Measurements from ENCODE around the gene WRNIP1. TPM values are rescaled to one million over a fixed set of nuclear protein-coding genes. Genes with fewer than 3 reads are reported as not detected.

Gene WRNIP1
- total and polyA plus RNA-seq, 2 of the 13 experiments (the other 11 are each of a cell fraction or from before 2014, with no cell fraction given), result 77.7 to 90.3 TPM

- in situ Hi-C loops (cut with HindIII; ENCODE audit: extremely low pct_ligation_motif_present, low pct_unique_long_range_greater_than_20kb), result loop anchor here (5.0 kb wide), 1 partner anchor 1153 kb away; no protein-coding TSS in a partner anchor
- Histone ChIP-seq H3K9me3 (ENCODE audit: low read length) (no peaks in the 10 kb centered on the region), H3K4me2 (ENCODE audit: low read depth, low read length) (peak overlapping the region; percentile 32; the same call in 1 of the 2 replicates), H3K9ac (ENCODE audit: insufficient read depth, low read depth, low read length) (no peak overlapping the region), H3K27ac (ENCODE audit: extremely low read length, insufficient read depth, low read length) (no peak overlapping the region), H3K27me3 (ENCODE audit: control insufficient read depth in 1 of 2, insufficient read depth in 2 of 2, low read length in 2 of 2) (peaks cover 2 to 6% of the 10 kb centered on the region in 2 experiments; a peak in 2 of 5 replicates), H3K36me3 (replicated peaks in 1 of 2; ENCODE audit: control insufficient read depth in 1 of 2, insufficient read depth in 2 of 2, low read length in 2 of 2) (no peaks in the 10 kb centered on the region), H2AFZ (ENCODE audit: low read length) (no peak overlapping the region), H3K4me1 (ENCODE audit: insufficient read depth, low read length) (peaks cover 29% of the 10 kb centered on the region), H3K79me2 (ENCODE audit: insufficient read depth, low read length) (no peaks in the 10 kb centered on the region), H3K4me3 (replicated peaks in 1 of 3; ENCODE audit: insufficient read depth in 1 of 3, low read depth in 2 of 3, low read length in 3 of 3) (no peak overlapping the region), H4K20me1 (ENCODE audit: insufficient read depth, low read length) (no peaks in the 10 kb centered on the region)
- 7% methylated on average over 11 of the region's 11 CpGs for WGBS (ENCODE audit: low lambda C conversion rate)
- FAIRE-seq (peak; percentile 83), ATAC-seq (peak; percentile 67), DNase-seq (ENCODE audit: low spot score) (peak; percentile 46)
- CTCF ChIA-PET (ENCODE audit: low intra/inter-chr PET ratio, low total read pairs), result interaction anchor here (0.9 to 2.8 kb wide), 3 partner anchors 12 to 1154 kb away, joined by 3 to 26 read pairs (median 6); no protein-coding TSS in a partner anchor
- POLR2A ChIA-PET, result no interaction called here
- intact Hi-C loops (cut with micrococcal nuclease; ENCODE audit: unreplicated experiment), result loop anchor here (1.0 kb wide), 1 partner anchor 12 kb away; no protein-coding TSS in a partner anchor
- TF ChIP-seq GPN1 (CRISPR knock-in tag; IDR thresholded peaks at IDR 0.05; ENCODE audit: borderline replicate concordance) (no peak), CBX2 (IDR thresholded peaks at IDR 0.05; ENCODE audit: low read depth, low read length) (0 out of 2 replicates have a peak, but pooled peaks have one; percentile 30), CBX2 (CRISPR knock-in tag; IDR thresholded peaks at IDR 0.05; ENCODE audit: low read depth) (no peak), STAG1 (CRISPR knock-in tag; IDR thresholded peaks at IDR 0.05) (peak; percentile 47), ZMYM4 (CRISPR knock-in tag; IDR thresholded peaks at IDR 0.05) (0 out of 2 replicates have a peak, but pooled peaks have one; percentile 14), ARNTL (CRISPR knock-in tag; IDR thresholded peaks at IDR 0.05) (no peak), MAFF (IDR thresholded peaks at IDR 0.05; ENCODE audit: low read depth, low read length) (0 out of 2 replicates have a peak, but pooled peaks have one; percentile 19), RAD21 (CRISPR knock-in tag; IDR thresholded peaks at IDR 0.05) (peak; percentile 27; the same call in 1 of the 2 replicates), ASH2L (IDR thresholded peaks at IDR 0.05; ENCODE audit: insufficient read length, low read depth, low read length) (no peak), CTCF (CRISPR knock-in tag; IDR thresholded peaks at IDR 0.05) (peak; percentile 77), SMC3 (IDR thresholded peaks at IDR 0.05; ENCODE audit: low read length) (peak; percentile 76), HNRNPLL (IDR thresholded peaks at IDR 0.05; ENCODE audit: low read depth, low read length, poor library complexity, severe bottlenecking) (no peak), ELF3 (CRISPR knock-in tag; IDR thresholded peaks at IDR 0.05) (peak; percentile 37; the same call in 1 of the 2 replicates), ZSCAN12 (CRISPR knock-in tag; IDR thresholded peaks at IDR 0.05) (no peak), ZNF256 (CRISPR knock-in tag; conservative IDR thresholded peaks at IDR 0.05) (no peak), ELF1 (CRISPR knock-in tag; IDR thresholded peaks at IDR 0.05) (peak; percentile 31; the same call in 1 of the 2 replicates)
- TF ChIP-seq, protein P1, sequence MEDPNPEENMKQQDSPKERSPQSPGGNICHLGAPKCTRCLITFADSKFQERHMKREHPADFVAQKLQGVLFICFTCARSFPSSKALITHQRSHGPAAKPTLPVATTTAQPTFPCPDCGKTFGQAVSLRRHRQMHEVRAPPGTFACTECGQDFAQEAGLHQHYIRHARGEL (CRISPR knock-in tag; IDR thresholded peaks at IDR 0.05), result no peak
- BruUV-seq (replicated peaks), result no TSS peak
Observed at GRCh38 chr6:2749969-2750600, 15.1 kb upstream of the WRNIP1 start.

Measured in HepG2 (cell line).